HAP-1 (cell line): ENCODE measurements around the gene NDRG2.
A peak's percentile ranks its signal among the peaks of the same experiment; 100 is the strongest.

Source experiments
- DNase-seq, 2 experiments: peaks; one replicate each; pipeline ENCODE4 v3.0.0-alpha.2; 2016 to 2020; ENCODE audit warnings: low spot score in 2 of 2
- H3K27me3 ChIP-seq: fragments of 250-450 bp; sonication (Bioruptor Pico); 2 replicates; pipeline ENCODE4 v1.5.1; 2020; ENCODE audit warnings: low read depth, mild to moderate bottlenecking, moderate library complexity
- H3K36me3 ChIP-seq: fragments of 250-450 bp; sonication (Bioruptor Pico); replicated peaks from 2 replicates; pipeline ENCODE4 v1.5.1; 2020; ENCODE audit warnings: mild to moderate bottlenecking
- H3K4me1 ChIP-seq: fragments of 250-450 bp; sonication (Bioruptor Pico); 2 replicates; pipeline ENCODE4 v1.5.1; 2020; ENCODE audit warnings: mild to moderate bottlenecking
- H3K4me3 ChIP-seq: fragments of 250-450 bp; sonication (Bioruptor Pico); 2 replicates; pipeline ENCODE4 v1.5.1; 2020; ENCODE audit warnings: mild to moderate bottlenecking, moderate library complexity
- H3K9me3 ChIP-seq: fragments of 250-450 bp; sonication (Bioruptor Pico); 2 replicates; pipeline ENCODE4 v1.5.1; 2020; ENCODE audit warnings: mild to moderate bottlenecking, moderate library complexity
- in situ Hi-C: fragments of 300-500 bp; cut with MboI; formaldehyde crosslinking; loops from 3 replicates; pipeline ENCODE4 v1.14.3; 2020; ENCODE audit warnings: low sequenced_read_pairs, inconsistent platforms, mixed read lengths

NDRG2 gene

GRCh38 chr14:21024585-21025370 is at the start of gene NDRG2:
Gene NDRG2 (minus strand): TSS chr14:21025061. CDS start chr14:21023315, 1,746 bp downstream.
- peaks cover 5% of the 10 kb centered on the region for H3K4me1 ChIP-seq
- peak; percentile 75 to 94 for DNase-seq
- in situ Hi-C loops = loop anchor here (5.0 kb wide), 1 partner anchor 78 kb away; the partner anchor contains the start of gene TMEM253
- H3K27me3 ChIP-seq = no peaks in the 10 kb centered on the region
- H3K4me3 ChIP-seq = peak within 1 kb of the TSS; percentile 68
- no peaks in the 10 kb centered on the region; the same call in 1 of the 2 replicates for H3K36me3 ChIP-seq
- H3K9me3 ChIP-seq = no peaks in the 10 kb centered on the region

DNA sequence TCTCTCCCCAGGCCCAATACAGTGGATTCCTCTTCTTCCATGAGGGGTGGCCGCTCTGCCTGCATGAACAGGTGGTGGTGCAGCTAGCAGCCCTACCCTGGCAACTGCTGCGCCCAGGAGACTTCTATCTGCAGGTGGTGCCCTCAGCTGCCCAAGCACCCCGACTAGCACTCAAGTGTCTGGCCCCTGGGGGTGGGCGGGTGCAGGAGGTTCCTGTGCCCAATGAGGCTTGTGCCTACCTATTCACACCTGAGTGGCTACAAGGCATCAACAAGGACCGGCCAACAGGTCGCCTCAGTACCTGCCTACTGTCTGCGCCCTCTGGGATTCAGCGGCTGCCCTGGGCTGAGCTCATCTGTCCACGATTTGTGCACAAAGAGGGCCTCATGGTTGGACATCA is 49.1 kb upstream of the NDRG2 start:
- H3K36me3 ChIP-seq = peaks cover 9% of the 10 kb centered on the region
- in situ Hi-C loops = no loop called here
- H3K4me3 ChIP-seq = no peak overlapping the region
- no peaks in the 10 kb centered on the region for H3K9me3 ChIP-seq
- H3K4me1 ChIP-seq = peaks cover 5% of the 10 kb centered on the region
- H3K27me3 ChIP-seq = no peaks in the 10 kb centered on the region
- no peak for DNase-seq

DNA sequence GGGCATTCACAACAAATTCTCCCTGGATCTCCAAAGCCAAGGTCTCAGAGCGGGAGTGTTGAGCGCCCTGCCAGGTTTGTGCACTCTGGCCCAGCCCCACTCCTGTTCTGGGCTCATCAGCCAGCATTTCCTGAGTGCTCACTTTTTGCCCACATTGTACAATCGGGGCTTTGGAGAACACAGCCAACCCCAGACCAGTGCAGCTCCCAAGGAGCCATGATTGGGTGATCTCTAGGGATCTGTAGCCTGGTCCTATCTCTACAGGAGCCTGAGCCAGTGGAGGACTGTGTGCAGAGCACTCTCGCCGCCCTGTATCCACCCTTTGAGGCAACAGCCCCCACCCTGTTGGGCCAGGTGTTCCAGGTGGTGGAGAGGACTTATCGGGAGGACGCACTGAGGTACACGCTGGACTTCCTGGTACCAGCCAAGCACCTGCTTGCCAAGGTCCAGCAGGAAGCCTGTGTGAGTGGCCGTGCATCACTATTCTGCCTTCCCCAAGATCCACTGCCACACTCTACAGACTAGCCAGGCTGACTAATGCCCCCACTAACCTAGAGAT is 48.0 kb upstream of the NDRG2 start:
- Histone ChIP-seq H3K36me3 (peaks cover 6% of the 10 kb centered on the region; the same call in 1 of the 2 replicates), H3K4me1 (peaks cover 5% of the 10 kb centered on the region)
- in situ Hi-C loops = no loop called here

GRCh38 chr14:21072031-21072473 is 47.2 kb upstream of the NDRG2 start:
- Histone ChIP-seq H3K4me1 (peaks cover 5% of the 10 kb centered on the region), H3K36me3 (peaks cover 6% of the 10 kb centered on the region; the same call in 1 of the 2 replicates), H3K27me3 (no peaks in the 10 kb centered on the region; the same call in 1 of the 2 replicates), H3K9me3 (no peaks in the 10 kb centered on the region), H3K4me3 (peak overlapping the region; percentile 53)
- in situ Hi-C loops = no loop called here
- DNase-seq = no peak

More for the DNA sequence above, 48.0 kb upstream of the NDRG2 start:
- H3K4me3 ChIP-seq = no peak overlapping the region
- no peaks in the 10 kb centered on the region for H3K9me3 ChIP-seq
- no peak for DNase-seq
- no peaks in the 10 kb centered on the region for H3K27me3 ChIP-seq

GRCh38 chr14:21071225-21072030 is 46.6 kb upstream of the NDRG2 start:
- H3K9me3 ChIP-seq = no peaks in the 10 kb centered on the region
- in situ Hi-C loops = no loop called here
- peaks cover 6% of the 10 kb centered on the region; the same call in 1 of the 2 replicates for H3K36me3 ChIP-seq
- peak overlapping the region; percentile 53 for H3K4me3 ChIP-seq
- peaks cover 3% of the 10 kb centered on the region for H3K27me3 ChIP-seq
- H3K4me1 ChIP-seq = peaks cover 5% of the 10 kb centered on the region
- peak; percentile 50 to 83 for DNase-seq

- peaks cover 5% of the 10 kb centered on the region for H3K4me1 ChIP-seq
Observed at GRCh38 chr14:21070610-21071224, 45.9 kb upstream of the NDRG2 start.

DNA sequence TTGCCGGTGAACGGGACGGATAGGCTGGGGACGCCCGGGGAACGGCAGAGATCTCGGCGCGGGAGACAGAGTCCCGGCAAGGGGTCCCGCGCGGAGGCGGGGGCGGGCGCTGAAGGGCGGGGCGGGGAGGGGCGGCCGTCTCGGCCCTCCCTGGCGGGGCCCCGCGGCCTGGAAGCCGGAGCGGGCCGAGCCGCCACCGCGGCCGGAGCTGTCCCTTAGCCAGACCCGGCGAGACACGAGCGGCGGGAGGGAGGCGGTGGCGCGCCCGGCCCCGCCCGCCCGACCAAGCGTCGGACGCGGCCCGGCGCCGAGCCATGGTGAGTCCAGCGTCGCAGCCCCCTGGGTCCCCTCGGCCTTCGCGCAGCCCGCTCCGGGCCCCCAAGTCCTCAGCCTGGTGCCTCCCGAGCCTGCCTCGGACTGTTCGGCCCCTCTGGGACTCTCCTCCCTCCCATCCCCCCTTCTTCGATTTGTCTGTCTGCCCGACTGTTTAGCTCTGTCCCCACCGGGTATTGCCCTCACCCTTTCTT is 45.3 kb upstream of the NDRG2 start, which contains the start of gene ARHGEF40:
ARHGEF40 (plus strand) TSS at position 222 of the 527 bp plus-strand sequence; CDS start at position 315, 93 bp downstream.
- Histone ChIP-seq H3K4me1 (peaks cover 5% of the 10 kb centered on the region), H3K27me3 (peaks cover 10% of the 10 kb centered on the region), H3K36me3 (no peaks in the 10 kb centered on the region; the same call in 1 of the 2 replicates), H3K9me3 (no peaks in the 10 kb centered on the region), H3K4me3 (peak within 1 kb of the TSS; percentile 53)
- in situ Hi-C loops = no loop called here
- DNase-seq = peak; percentile 33 to 71

More at GRCh38 chr14:21070610-21071224, 45.9 kb upstream of the NDRG2 start:
- DNase-seq = peak; percentile 48 to 77
- H3K9me3 ChIP-seq = no peaks in the 10 kb centered on the region
- H3K4me3 ChIP-seq = peak overlapping the region; percentile 53
- peaks cover 1% of the 10 kb centered on the region; the same call in 1 of the 2 replicates for H3K36me3 ChIP-seq
- H3K27me3 ChIP-seq = peaks cover 4% of the 10 kb centered on the region
- in situ Hi-C loops = no loop called here

DNA sequence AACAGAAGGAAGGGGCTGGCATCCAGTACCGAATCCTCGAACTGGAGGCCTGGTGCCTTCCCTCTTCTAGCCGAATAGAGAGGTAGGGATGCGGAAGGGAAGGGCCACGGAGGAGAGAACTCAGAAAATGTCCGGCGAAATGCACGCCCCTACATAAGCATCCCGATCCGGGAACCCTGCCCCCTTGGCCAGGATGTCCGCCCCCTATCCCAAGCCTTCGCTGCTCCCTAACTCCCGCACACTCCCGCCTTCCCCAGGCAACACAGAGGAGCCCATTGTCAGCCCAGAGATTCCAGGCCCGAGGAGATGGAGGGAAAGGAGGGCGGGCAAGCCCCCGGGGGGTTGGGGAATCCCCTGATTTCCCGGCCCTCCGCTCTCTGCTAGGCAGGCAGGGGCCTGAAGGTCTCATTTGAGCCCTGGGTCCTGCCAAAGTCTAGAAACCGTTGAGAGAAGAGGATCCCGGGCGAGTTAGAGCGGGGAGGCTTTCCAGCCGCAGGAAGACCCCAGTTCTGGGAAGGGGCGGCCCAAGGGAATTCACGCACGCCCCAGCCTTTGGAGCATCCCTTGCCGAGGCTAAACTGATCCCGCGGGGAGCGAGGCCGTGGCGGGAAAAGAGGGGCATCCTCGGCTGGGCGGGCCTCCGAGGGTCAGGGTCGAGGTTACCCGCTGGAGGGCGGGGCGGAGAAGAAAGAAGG is 44.7 kb upstream of the NDRG2 start:
- Histone ChIP-seq H3K36me3 (no peaks in the 10 kb centered on the region), H3K27me3 (peaks cover 11% of the 10 kb centered on the region), H3K4me3 (peak overlapping the region; percentile 32), H3K9me3 (no peaks in the 10 kb centered on the region), H3K4me1 (peaks cover 5% of the 10 kb centered on the region)
- peak in 1 of 2 experiments; percentile 54 for DNase-seq
- in situ Hi-C loops = no loop called here

- no peaks in the 10 kb centered on the region for H3K9me3 ChIP-seq
- DNase-seq = peak; percentile 55 to 76
- in situ Hi-C loops = no loop called here
- peaks cover 5% of the 10 kb centered on the region for H3K4me1 ChIP-seq
- no peak overlapping the region for H3K4me3 ChIP-seq
- H3K36me3 ChIP-seq = no peaks in the 10 kb centered on the region
- peaks cover 12% of the 10 kb centered on the region for H3K27me3 ChIP-seq
Observed at GRCh38 chr14:21068521-21069387, 43.9 kb upstream of the NDRG2 start.

DNA sequence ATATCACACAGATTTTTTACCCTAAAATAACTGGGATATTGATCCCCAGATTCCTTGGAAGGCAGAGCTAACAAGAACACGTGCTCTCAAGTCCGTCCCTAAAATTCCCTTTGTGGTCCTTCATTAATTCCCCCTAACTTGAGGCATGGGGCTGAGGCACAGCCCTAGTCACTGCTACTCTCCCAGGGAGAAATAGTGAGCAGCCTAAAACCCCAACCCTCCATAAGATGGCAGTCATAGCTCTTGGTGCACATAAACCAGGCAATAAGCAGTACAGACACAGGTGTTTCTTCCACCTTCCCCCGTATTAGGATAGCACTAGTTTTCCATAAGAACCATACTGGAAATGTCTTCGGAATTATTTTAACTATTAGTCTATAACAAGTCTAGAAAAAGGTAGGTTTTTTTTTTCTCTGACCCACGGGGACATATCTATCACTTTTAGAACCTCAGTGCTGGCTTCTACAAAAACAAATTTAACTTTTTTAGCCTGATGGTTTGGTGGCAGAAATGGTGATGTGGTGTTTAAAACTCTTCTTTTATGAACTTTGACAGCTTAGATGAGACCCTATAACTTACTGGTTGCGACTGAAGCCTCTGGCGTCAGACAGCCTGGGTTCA is 42.1 kb upstream of the NDRG2 start:
- Histone ChIP-seq H3K9me3 (no peaks in the 10 kb centered on the region), H3K4me3 (no peak overlapping the region), H3K4me1 (peaks cover 5% of the 10 kb centered on the region), H3K27me3 (peaks cover 19% of the 10 kb centered on the region), H3K36me3 (no peaks in the 10 kb centered on the region)
- peak in 1 of 2 experiments; percentile 45 for DNase-seq
- in situ Hi-C loops = no loop called here

DNA sequence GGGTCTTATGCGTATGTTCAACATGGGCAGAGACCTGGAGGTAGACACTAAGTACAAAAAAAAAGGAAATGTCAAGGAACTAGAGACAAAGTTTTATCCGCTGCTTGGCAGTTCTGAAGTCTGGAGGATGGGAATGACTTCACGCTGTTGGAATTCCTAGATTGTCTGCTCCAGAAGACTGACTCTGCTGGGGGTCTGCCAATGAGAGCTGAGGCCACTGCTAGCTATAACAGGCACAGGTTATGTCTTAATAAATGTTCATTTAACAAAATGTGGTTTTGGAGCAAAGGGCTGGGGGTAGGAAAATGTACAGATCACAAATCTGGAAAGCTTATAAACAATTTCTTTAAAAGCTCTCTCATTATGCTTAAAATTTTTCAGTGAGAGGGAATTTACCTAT is 38.6 kb upstream of the NDRG2 start:
- no peaks in the 10 kb centered on the region for H3K9me3 ChIP-seq
- H3K4me1 ChIP-seq = no peaks in the 10 kb centered on the region
- no peak overlapping the region for H3K4me3 ChIP-seq
- in situ Hi-C loops = no loop called here
- no peaks in the 10 kb centered on the region for H3K36me3 ChIP-seq
- H3K27me3 ChIP-seq = peaks cover 19% of the 10 kb centered on the region
- DNase-seq = no peak
